Measurements from ENCODE around the gene CYP24A1.

The CYP24A1 gene

DNA sequence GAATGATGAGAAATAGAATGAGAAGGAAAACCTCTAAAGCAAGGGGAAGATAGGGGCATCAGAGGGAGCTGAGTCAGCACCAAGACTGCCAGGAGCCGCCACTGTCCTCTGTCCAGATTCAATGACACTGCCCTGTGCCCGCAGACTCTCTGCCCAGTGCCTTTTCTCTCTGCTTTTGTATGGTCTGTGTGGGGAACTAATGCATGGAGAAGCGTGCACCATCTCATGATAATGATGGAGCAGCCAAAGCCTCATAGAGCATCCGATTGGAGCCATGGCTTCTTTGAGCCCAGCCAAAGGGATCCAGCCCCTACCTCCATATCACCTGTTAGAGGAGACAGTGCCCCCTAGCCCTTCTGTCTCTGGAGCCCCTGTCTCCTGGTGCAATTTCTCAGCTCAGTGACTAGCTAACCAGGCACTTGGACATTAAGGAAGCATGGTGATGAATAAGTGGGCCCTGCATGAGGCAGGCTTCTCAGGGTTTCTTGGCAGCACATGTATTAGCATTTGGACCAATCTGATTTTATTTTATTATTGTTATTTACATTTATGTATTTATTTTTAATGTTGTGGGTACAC is 27.6 kb upstream of the CYP24A1 start:
- ATAC-seq: no peak
- DNase-seq: no peak

DNA sequence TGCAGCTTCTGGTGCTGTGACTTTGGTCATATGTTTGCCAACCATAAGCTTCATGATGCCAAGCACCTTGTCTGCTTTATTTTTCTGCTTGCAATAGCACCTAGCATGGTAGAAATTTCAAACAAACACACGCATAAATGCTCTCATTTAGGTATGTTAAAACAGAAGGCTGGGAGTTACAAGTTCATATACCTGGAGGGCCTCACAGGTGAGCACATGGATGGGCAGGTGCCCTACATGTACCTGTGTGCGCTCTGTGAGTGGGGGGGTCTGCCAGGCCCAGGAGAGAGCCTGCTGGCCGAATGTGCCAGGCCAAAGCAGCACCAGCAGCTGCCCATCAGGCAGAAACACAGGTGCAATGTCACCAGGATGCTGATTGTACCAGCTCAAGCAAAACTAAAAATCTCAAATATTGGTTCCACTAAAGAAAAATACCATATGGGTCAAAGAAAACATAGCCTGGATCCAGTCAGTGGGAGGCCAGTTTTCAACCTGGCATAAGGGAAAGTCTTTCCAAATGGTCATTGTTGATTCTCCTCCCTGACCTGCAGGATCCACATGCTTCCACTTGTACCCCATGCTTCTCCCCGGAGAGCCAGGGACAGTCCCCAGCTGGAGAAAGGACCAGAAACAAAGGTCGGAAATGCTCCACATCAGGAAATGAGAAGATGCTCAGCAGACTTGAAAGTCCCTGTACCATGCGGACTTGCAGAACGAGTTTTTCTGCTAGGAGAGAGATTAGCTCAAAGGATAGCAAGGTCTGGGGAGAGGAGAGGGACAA is 26.9 kb upstream of the CYP24A1 start:
- no peak for DNase-seq
- ATAC-seq: no peak

DNA sequence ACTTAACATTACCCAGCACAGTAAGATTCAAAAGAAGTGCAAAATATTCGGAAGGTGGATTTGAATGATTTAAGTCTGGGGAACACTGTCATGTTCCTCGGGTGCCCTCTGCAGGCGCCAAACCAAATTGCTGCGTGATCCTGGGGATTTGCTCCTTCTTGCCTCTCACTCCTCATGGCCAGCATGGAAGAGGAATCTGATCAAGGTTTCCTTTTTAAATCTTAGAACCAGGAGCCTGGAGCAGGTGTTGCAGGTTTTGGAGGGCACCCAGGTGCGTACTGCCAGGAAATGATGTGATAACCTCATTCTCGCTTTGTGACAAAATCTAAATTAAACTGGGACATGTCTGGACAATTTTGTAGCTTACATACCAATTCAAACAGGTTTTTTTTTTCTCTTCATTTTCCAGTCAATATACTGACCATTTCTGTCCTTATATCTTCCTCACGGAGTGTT is 26.0 kb upstream of the CYP24A1 start:
- ATAC-seq (no peak), DNase-seq (peak; percentile 76)

DNA sequence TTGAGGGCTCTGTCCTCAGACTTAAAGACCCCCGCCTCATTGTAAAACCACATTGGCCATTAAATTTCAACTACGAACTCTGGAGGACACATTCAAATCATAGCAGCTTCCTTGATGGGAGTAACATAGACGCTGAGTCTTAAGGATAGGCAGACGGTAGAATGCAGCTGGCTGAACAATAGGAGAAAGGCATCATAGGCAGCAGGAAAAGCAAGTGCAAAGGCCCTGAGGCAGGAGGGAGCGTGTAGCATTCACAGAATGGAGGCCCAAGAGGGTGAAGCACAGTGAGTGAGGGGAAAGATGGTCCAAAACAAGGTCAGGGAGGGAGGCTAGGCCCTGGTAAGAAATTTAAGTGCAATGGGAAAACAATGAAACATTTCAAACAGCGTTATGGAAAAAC is 25.5 kb upstream of the CYP24A1 start:
- ATAC-seq: no peak

DNA sequence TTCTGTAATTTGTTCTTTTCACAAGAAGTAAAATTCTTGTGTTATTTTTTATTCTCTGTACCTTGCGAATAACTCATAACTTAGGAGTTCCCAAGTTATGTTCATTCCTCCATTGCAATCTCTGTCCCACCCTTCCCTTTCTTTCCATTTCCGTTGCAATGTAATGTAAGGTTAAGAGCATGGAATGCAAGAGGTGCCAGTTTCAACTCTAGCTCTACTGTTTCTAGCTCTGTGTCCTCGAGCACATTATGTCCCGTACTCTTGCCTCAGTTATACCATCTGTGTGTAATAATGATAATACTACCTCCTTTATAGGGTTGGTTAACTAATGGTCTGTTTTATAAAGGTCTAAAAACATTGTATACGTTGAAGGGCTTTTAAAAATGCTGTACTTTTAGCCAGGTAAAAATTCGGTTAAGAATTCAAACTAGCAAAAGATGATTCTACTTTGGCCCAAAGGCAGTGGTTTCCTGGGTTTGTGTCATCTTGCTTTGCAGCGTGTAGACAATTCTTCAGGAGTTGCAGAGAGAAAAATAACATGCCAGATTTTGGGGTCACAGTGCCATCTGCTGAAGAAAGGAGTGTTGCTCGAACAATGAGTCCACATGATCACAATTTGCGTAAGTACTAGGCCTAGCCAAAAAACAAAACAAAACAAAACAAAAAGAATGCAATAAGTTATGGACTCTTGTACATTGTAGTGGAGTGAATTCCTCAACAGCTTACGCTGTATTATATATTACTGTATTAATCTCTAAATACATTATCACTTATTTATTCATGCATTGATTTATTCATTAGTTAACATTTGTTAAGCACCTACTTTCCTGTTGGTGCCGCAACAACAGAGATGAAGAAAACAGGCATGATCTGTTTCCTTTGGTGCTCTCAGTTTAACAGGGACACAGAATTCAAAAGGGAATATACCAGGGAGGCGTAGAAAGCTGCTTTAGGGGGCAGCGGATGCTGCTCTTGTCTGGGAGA is 24.1 kb upstream of the CYP24A1 start:
- DNase-seq: no peak
- no peak for ATAC-seq

More for the DNA sequence above, 25.5 kb upstream of the CYP24A1 start:
- no peak for DNase-seq

DNA sequence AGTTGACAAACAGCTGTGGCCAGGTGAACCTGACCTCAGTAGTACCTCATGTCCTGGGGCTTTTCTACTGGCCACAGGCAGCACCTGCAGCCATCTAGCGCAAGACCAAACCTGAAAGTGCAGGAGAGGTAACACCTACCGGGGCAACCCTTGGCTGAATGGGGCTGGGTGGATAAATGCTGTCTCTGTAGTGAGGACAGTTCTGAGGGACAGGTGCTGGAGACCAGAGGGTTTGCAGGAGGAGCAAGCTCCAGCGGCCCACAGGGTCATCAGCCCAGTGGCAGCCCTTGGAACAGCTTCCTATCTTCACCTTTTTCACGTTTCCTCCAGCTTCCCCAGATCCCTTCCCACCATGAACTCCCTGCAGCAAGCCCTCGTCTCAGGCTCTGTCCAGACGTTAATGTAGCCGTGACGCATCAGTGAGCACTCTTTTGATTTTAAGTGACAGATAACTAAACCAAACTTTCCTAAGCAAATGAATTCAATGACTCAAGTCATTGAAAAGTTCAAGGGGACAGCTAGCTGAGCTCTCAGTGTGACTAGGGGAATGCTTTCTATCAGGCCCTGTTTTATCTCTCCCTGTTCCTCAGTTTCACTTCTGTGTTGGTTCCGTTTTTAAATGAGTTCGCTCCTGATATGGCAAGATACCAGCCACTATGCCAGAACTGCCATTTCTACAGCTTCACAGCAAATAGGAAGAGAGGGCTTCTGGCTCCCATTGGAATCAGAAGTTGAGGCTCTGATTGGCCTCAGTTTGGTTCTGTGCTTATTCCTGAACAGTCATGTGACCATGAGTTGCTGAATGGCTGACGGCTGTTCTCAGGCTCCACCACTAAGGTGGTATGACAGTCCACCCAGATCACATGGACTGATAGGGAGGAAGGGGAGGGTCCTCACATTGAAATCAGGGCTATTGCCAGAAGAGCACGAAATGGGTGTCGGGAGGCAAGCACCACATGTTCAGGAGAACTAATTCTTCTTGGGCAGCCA is 22.0 kb upstream of the CYP24A1 start:
- DNase-seq: no peak
- ATAC-seq: no peak

DNA sequence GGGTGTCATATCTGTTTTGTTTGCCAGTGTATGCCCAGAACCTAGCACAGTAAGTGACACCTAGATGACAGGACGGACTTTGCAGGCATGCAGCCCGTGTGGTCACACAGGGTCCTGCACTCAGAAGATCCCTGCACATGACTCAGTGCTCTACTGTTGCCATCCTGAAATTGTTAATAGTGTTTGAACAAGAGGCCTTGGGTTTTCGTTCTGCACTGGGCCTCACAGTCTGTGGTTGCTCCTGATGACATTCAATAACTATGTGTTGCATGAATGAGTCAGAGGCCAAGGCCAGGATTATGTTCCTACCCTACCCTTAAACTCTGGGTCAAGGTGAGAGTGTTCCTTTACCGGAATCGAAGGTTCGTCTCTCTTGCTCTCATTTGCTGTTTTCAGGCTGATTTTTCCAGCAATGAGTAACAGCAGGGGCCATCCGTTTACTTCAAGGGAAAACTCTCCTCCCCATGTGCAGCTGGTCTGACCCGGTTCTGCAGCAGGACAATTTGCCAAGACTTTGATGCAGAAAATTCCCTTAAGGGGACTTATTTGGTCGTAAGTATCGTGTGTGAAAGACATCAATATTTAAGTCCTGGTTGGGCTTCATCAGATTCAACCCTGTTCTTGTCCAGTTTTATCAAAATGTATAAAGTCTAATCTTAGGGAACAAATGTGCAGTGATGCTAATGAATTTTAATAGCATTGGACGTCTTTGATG is 21.1 kb upstream of the CYP24A1 start:
- DNase-seq: no peak
- ATAC-seq: no peak

DNA sequence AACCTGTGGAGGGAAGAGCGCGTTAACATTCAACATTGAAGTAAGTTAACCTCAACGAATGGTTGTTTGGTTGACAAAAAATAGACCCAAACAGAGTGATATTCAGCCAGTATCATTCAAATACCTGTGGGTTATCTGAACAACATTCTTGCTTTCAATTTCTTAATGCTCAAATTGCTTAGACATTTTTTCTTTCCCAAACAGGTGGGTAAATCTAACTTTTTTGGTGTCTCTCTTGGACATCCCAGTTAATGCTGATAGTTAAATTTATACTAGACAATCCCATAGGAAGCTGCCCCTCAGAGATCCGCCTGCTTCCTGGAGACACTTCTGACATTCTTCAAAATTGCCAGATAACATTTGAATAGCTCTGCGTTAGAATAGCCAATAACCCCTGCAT is 20.0 kb upstream of the CYP24A1 start:
- ATAC-seq (no peak), DNase-seq (no peak)

DNA sequence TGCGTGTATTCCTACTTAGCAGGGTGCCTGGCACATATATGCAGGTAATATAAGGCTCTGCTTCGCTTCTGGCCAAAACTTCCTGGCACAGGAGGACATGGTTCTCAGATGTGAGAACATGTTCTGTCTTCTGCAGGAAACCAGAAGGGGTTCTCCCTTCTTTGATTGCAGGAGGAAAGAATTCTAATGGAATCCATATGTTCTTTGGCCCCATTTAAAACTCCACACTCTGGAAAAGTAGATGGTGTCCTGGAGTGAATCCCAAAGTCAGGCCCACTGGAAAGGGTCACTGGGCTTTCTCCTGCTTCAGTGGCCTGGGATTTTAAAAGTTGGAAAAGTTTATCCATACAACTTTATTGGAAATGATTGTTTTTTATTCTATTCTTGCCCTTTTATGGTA is 16.4 kb upstream of the CYP24A1 start:
- no peak for DNase-seq
- ATAC-seq: no peak

DNA sequence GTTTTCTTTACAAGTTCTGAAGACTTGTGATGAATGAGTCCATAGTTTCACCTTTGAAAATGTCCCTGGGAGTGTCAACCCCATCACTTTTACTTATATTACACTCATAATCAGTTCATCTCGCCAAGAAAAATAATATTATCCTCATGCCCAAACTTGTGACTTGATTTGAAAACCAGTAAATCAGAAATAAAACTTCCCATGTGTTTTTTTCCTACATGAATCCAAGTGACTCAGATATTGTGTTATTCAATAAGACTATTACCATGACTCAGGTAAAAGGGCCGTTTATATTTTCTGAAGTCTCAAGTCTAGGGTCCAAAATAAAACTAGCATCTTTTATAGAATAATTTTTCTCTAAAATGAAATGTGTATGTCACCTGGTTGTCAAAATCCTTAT is 15.8 kb upstream of the CYP24A1 start:
- ATAC-seq (no peak), DNase-seq (no peak)

DNA sequence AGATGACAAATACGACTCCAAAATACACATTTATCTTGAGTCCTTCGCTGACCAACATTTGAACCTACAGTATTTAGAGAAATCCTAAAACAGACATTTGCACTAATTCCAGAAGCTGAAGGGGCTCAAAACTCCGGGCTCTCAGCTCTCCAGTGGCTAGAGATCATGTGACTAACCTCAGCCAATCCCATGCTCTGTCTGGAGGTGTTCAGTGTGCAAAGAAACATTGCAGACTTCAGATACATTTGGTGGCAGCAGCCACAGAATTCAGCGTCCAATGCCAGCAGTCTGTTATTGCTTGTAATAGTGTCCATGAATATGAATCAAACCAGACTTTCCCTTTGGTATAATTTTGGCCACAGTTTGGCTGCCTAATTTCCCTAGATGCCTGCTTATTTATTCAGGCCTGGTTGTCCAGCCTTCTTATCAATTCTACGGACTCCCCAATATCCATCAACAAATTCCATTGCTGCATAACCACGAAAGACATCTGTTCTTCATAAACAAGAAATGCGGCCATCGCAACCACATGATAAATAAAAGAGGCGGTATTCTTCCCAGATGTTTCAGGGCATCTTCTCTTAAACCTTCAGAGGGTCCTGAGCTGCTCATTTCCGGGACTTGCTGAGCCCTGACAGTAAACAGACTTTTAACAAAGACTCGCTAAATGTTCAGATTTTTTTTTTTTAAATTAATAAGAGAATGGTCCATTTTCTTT is 14.5 kb upstream of the CYP24A1 start:
- DNase-seq (no peak), ATAC-seq (no peak)

DNA sequence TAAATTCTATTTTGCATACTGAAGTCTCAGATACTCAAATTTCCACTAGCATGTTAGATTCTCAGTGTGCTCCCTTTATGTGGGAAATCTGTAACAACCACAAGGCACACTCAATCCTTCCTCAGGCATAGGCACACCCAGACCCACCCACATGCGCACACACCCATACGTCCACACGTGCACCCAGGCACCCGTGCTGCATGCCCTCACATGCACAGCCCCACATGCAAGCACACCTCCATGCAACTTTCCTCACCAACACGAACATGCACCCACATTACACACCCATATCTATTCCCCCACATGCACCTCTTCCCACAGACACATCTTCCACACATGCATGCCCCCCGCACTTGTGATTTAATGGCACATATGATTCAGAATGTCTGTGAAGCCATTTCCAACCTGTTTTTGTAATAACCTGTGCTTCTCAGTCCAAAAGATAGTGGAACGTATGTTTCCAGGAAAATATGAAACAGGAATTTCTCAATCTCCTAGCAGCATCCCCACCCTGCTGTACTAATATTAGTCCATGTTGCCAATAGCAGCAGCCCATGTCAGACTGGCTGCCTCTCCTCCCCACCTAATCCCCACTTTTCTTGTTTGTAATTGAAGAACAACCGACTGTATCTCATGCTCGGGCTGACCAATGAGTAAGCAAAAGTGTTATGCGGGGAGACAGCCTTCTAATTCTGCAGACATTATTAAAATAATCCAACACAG is 11.3 kb upstream of the CYP24A1 start:
- ATAC-seq: no peak
- no peak for DNase-seq

DNA sequence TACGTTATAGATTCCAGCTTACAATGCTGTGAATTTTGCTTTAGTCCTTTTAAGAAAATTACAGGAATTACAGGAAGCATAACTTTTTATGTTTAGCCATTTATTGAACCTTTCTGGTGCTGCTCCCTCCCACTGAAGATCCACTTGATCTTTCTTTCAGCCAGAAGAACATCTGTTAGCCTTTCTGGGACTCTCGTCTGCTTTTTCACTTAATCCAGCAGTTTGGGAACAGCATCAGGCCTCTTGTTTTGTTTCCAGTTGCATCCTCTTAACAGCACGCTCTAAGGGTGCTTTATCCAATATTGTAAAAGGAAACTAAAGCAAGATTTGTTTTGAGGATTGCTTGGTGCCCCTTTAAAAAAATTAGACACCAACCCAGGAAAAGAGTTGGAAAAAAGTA is 10.3 kb upstream of the CYP24A1 start:
- no peak for ATAC-seq
- DNase-seq: no peak

DNA sequence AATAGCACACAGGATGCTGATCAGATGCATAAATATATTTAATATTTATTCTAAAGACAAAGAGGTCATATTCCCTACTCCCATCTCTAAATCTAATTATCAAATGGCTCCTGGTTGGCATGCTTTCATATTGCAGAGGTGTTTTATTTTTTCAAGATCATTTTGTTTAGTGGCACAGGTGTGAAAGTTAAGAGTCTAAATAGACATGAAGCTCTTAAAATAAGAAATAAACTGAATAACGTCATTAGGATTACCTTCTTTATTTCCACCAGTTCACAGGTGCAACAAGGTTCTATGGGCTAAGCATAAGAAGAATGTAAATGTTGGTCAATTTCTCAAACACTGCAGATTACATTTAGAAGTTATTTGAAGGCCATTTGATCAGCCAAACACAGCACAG is 7.1 kb upstream of the CYP24A1 start:
- ATAC-seq (no peak), DNase-seq (no peak)

DNA sequence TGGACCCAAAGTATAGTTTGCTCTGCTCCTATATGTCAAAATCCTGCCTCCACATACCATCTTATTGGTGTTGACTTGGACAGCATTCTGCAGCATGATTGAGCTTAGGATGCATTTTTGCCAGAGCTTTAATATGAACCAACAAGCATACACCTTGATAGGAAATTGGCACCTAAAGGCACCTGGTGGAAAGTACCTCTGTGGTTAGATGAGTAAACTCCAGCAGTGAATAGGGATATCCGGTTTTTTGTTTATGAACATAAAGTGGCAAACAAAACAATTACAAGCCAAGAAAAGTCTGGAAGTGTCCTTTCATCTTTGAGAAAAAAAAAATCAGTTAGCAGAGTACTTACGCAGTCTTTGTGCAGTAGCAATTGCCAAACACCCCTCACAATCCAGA is 6.2 kb upstream of the CYP24A1 start:
- ATAC-seq (no peak), DNase-seq (no peak)

DNA sequence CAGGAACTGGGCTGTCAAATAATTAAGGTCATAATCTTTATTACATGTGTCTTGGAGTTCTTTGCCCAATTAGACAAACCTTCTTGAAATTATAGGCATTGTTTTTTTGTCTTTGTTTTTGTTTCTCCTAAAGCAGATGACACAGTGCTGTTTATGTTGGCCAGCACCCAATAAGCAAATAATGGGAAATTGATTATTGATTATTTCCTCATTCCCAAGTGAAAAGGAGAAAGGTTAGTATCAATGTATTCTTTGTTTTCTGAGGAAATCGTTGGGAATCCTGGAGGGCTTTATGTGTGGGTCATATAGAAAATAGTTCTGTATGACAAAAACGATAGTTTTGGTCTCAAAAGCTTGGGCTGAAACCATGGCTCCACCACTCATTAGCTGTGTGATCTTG is 4.5 kb upstream of the CYP24A1 start:
- no peak for DNase-seq
- ATAC-seq: no peak

DNA sequence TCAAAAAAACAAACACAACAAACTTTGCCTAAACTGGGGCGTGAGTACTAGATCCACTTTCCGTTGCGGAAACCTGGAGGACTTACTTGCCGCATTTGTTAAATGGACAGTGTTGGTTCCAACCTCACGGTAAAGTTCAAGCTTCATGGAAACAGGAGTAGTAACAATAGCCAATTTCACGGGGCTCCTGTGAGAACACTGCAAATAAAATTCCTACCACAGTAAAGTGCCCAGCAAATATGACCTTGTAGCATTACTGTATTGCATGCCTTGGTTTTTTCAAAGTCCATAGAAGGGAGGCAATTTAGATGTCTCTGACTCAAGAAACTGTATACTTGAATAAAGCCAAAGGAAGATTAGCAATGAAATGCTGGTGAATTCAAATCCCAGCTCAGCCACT is 3.6 kb upstream of the CYP24A1 start:
- ATAC-seq: no peak
- no peak for DNase-seq

DNA sequence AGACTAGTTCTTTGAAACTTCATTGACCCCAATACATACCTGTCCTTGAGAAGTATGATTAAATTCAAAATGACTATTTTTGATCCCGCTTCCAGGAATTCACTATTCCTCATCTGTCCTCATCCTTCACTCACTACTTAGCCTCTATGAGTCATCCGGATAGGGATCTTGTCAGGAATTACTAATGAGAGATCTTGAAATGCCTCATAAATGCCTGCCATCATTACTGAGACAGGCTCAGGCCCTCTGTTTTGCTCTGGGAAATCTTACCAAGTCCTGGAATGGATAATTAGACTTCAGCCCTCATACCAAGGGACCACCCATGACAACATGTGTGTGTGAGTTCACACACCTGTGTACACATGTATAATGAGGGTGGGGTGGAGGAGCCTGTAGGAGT is 2.8 kb upstream of the CYP24A1 start:
- ATAC-seq (no peak), DNase-seq (no peak)

DNA sequence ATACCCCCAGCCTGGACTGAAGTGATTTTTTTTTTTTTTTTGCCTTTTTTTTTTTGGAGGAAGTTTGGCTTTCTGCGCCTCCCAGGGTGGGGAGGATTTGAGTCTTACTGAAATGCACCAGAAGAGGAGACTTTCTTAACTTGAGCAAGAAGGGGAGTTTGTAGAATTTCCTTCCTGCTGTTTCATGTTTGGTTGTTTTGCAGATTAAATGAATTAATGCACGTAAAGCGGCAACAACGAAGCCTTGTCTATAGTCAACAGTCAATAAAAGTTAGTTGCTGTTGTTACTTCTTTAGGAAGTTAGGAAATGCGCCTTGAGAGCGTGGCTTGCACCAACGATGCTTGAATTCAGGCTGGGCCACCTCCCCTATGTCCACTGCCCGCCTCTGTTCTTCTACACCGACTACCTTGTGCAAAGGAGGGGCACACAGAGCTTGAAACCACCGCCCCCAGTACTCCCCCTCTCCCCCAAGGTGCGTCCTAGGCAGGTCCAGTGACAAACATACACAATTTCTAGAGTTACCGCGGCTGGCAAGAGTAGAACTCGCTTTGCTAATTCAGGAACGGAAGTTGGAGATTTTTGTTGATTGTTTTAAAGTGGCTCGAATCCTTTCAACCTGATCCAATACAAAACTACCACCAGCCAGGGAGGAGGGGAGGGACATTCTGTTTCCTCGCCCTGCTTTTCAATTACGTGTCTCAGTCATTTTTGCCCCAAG is 830 bp upstream of the CYP24A1 start:
- ATAC-seq: no peak
- DNase-seq: no peak
